ENCODE data around the gene IRF4.

Gene IRF4

DNA sequence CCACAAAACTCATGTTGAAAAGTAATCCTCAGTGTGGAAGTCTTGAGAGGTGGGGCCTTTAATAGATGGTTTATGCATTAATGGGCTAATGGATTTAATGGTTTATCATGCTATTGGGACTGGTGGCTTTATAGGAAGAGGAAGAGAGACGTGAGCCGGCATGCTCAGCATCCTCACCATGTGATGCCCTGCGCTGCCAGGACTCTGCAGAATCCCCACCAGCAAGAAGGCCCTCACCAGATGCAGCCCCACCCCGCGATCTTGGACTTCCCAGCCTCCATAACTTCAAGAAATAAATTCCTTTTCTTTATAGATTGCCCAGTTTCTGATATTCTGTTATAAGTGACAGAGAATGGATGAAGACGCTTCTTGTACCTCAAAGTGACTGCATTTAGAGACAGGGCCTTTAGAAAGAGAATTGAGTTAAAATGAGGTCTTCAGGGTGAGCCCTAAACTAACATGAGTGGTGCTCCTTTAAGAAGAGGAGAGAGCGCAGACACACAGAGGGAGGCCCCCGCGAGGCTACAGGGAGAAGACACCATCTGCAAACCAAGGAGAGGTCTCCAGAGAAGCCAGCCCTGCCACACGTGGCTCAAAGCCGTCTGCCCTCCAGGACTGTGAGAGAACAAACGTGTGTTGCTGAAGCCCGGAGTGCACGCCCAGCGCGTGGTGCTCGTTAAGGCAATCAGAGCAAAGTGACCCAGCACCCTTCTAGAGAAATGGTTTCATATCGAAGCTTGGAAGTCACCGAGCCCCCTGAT, 56.9 kb downstream of the IRF4 start:
- no peaks in the 10 kb centered on the region for H3K36me3 ChIP-seq
- no peaks in the 10 kb centered on the region for H3K9me3 ChIP-seq
- H3K27me3 ChIP-seq = peaks cover 0 to 22% of the 10 kb centered on the region in 2 donors

DNA sequence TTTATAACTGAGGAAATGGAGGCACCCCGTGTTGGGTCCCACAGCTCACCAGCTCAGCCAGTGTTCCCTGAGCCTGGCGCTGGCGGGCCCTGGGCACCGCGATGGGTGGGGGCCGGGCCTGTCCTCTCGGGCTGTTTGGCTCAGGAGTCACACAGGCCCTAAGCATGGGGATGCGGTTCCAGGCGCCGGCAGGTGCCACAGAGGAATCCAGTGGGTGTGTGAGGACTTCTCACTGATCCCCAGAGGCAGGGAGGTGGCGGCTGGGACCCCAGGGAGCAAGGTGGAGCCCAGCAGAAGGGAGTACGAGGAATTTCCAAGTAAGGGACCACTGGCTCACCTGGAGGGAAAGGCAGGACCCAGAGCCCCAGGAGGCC, 57.5 kb downstream of the IRF4 start:
- Histone ChIP-seq H3K4me3 (no peak overlapping the region), H3K36me3 (no peaks in the 10 kb centered on the region), H3K9me3 (no peaks in the 10 kb centered on the region), H3K27ac (no peak overlapping the region), H3K4me1 (no peaks in the 10 kb centered on the region), H3K27me3 (peaks cover 0 to 17% of the 10 kb centered on the region in 2 donors)
- TF ChIP-seq, protein P1, sequence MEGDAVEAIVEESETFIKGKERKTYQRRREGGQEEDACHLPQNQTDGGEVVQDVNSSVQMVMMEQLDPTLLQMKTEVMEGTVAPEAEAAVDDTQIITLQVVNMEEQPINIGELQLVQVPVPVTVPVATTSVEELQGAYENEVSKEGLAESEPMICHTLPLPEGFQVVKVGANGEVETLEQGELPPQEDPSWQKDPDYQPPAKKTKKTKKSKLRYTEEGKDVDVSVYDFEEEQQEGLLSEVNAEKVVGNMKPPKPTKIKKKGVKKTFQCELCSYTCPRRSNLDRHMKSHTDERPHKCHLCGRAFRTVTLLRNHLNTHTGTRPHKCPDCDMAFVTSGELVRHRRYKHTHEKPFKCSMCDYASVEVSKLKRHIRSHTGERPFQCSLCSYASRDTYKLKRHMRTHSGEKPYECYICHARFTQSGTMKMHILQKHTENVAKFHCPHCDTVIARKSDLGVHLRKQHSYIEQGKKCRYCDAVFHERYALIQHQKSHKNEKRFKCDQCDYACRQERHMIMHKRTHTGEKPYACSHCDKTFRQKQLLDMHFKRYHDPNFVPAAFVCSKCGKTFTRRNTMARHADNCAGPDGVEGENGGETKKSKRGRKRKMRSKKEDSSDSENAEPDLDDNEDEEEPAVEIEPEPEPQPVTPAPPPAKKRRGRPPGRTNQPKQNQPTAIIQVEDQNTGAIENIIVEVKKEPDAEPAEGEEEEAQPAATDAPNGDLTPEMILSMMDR (IDR thresholded peaks at IDR 0.05) = no peak
- DNase-seq = peak in 1 of 2 donors; percentile 42
- intact Hi-C loops (cut with DNase I; ENCODE audit: low total_unique reads) = no loop called here

More for the DNA sequence above, 56.9 kb downstream of the IRF4 start:
- DNase-seq = peak in 1 of 2 donors; percentile 38
- Histone ChIP-seq H3K4me3 (no peak overlapping the region), H3K27ac (no peak overlapping the region), H3K4me1 (no peaks in the 10 kb centered on the region)
- TF ChIP-seq, protein P1 (IDR thresholded peaks at IDR 0.05) = no peak
- intact Hi-C loops (cut with DNase I; ENCODE audit: low total_unique reads) = no loop called here

DNA sequence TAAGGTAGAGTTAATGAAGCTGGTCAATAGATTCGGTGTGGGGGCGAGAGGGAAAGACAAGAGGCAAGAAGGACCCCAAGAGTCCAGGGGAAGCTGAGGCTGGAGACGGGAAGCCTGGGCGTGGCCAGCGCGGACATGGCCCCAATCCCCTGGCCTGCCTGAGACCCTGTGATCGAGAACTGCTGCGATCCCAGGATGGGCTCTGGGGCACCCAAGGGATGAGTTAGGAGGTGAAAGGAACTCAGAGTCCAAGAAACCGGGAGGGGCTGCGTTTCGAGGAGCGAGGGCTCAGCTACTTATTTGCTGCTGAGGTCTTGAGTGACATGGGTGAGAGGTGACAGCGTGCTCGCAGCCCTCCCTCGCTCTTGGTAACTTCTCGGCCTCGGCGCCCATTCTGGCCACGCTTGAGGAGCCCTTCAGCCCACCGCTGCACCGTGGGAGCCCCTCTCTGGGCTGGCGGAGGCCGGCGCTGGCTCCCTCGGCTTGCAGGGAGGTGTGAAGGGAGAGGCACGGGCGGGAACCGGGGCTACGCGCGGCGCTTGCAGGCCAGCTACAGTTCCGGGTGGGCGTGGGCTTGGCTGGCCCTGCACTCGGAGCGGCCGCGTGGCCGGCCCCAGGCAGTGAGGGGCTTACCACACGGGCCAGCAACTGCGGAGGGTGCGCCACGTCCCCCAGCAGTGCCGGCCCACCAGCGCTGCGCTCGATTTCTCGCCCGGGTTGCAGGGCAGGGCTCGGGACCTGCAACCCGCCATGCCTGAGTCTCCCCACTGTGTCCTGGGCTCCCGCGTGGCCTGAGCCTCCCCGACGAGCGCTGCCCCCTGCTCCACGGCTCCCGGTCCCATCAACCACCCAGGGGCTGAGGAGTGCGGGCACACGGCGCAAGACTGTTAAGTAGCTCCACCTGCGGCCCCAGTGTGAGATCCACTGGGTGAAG, 58.2 kb downstream of the IRF4 start:
- no peaks in the 10 kb centered on the region for H3K9me3 ChIP-seq
- TF ChIP-seq, protein P1 (IDR thresholded peaks at IDR 0.05) = no peak
- intact Hi-C loops (cut with DNase I; ENCODE audit: low total_unique reads) = no loop called here
- peaks cover 0 to 17% of the 10 kb centered on the region in 2 donors for H3K27me3 ChIP-seq
- H3K4me3 ChIP-seq = no peak overlapping the region
- no peaks in the 10 kb centered on the region for H3K4me1 ChIP-seq
- DNase-seq = peak in 1 of 2 donors; percentile 46
- no peak overlapping the region for H3K27ac ChIP-seq
- no peaks in the 10 kb centered on the region for H3K36me3 ChIP-seq

DNA sequence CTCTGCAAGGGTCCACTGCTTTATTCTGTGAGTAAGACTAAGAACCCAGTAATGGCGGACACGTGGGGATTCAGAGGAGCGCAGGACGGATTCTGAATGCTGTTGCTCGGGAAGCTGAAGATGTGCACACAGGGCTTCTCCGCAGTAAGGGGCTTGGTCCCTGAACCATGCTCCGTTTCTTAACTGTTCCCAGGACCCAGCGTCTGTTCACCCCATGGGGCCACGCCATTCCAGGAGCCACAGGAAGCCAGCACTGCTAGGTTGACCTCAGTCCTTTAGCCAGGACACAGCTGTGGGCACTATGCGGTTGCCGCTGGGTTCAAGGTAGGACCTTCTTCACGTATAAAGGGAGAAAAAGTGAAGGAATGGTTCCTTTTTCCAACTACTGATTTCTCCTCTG, 59.8 kb downstream of the IRF4 start:
- H3K4me3 ChIP-seq = no peak overlapping the region
- no peak overlapping the region for H3K27ac ChIP-seq
- intact Hi-C loops (cut with DNase I; ENCODE audit: low total_unique reads) = no loop called here
- TF ChIP-seq, protein P1 (IDR thresholded peaks at IDR 0.05) = no peak
- no peaks in the 10 kb centered on the region for H3K4me1 ChIP-seq
- H3K27me3 ChIP-seq = peaks cover 0 to 15% of the 10 kb centered on the region in 2 donors
- DNase-seq = no peak
- no peaks in the 10 kb centered on the region for H3K36me3 ChIP-seq
- no peaks in the 10 kb centered on the region for H3K9me3 ChIP-seq

DNA sequence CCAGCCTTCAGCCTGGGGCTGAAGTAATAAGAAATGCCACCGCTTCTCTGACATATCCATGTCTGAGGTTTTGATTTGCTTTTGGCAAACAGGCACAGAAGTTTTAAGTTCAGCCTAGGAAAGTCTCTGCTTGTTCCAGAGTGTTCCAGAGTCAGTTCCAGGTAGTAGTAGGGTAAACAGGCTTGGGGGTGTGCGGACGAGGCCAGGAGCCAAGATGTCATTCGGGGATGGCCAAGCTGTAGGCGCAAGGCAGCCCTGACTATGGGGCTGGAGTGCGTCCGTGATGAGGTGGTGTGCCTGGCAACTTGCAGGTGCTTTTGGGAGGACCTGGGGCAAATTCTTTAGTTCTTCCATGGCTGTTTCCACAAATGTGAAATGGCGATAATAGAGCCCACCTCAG, 60.3 kb downstream of the IRF4 start:
- intact Hi-C loops (cut with DNase I; ENCODE audit: low total_unique reads) = no loop called here
- H3K27me3 ChIP-seq = peaks cover 0 to 11% of the 10 kb centered on the region in 2 donors
- H3K27ac ChIP-seq = no peak overlapping the region
- TF ChIP-seq, protein P1 (IDR thresholded peaks at IDR 0.05) = no peak
- H3K9me3 ChIP-seq = no peaks in the 10 kb centered on the region
- no peak for DNase-seq
- H3K4me1 ChIP-seq = no peaks in the 10 kb centered on the region
- no peaks in the 10 kb centered on the region for H3K36me3 ChIP-seq
- H3K4me3 ChIP-seq = no peak overlapping the region
